ENCODE data around the gene DNAH17. TPM values are rescaled to one million over a fixed set of nuclear protein-coding genes. Genes with fewer than 3 reads are reported as not detected.

The DNAH17 gene
- polyA plus RNA-seq, 1 of the 3 experiments (the other 2 are of a cell fraction): not detected

- H3F3A ChIP-seq (replicated peaks; ENCODE audit: insufficient read depth): peaks cover 46% of the 10 kb centered on the region
- ChIA-PET CTCF (interaction anchor here (0.6 to 1.7 kb wide), 6 partner anchors 16 to 320 kb away, joined by 3 to 4 read pairs (median 4); no protein-coding TSS in a partner anchor), POLR2A (no interaction called here)
- peaks cover 10 to 44% of the 10 kb centered on the region in 2 experiments; a peak in 3 of 4 replicates for H3K4me1 ChIP-seq (ENCODE audit: control insufficient read depth in 1 of 2, insufficient read depth in 2 of 2, low read depth in 1 of 2, low read length in 1 of 2)
- 90% methylated on average over 10 of the region's 10 CpGs for WGBS (ENCODE audit: low lambda C conversion rate)
- TF ChIP-seq CHD2 (IDR thresholded peaks at IDR 0.05; ENCODE audit: low read length, partially characterized antibody) (no peak), TEAD4 (IDR thresholded peaks at IDR 0.05; ENCODE audit: borderline replicate concordance, insufficient read depth) (no peak), FOXM1 (IDR thresholded peaks at IDR 0.05; ENCODE audit: low read depth) (no peak), EZH2phosphoT487 (IDR thresholded peaks at IDR 0.05; ENCODE audit: borderline replicate concordance, low read depth) (no peak), MEF2A (IDR thresholded peaks at IDR 0.05; ENCODE audit: borderline replicate concordance, low read depth) (no peak), RFX5 (IDR thresholded peaks at IDR 0.05; ENCODE audit: low read length) (no peak), YY1 (IDR thresholded peaks at IDR 0.05; ENCODE audit: low read depth) (no peak), FOXJ3 (CRISPR knock-in tag; IDR thresholded peaks at IDR 0.05) (no peak), ELF1 (IDR thresholded peaks at IDR 0.05) (no peak), FOSL2 (IDR thresholded peaks at IDR 0.05; ENCODE audit: borderline replicate concordance, low read depth) (no peak), RCOR1 (IDR thresholded peaks at IDR 0.05; ENCODE audit: low read length) (no peak), GABPA (IDR thresholded peaks at IDR 0.05; ENCODE audit: low read depth) (no peak), TAF1 (IDR thresholded peaks at IDR 0.05; ENCODE audit: borderline replicate concordance, low read depth, low read length) (no peak), GATA2 (CRISPR knock-in tag; IDR thresholded peaks at IDR 0.05) (no peak), NFIC (IDR thresholded peaks at IDR 0.05; ENCODE audit: borderline replicate concordance) (no peak), SMC3 (IDR thresholded peaks at IDR 0.05; ENCODE audit: low read depth, low read length) (no peak)
- TF ChIP-seq, protein P1, sequence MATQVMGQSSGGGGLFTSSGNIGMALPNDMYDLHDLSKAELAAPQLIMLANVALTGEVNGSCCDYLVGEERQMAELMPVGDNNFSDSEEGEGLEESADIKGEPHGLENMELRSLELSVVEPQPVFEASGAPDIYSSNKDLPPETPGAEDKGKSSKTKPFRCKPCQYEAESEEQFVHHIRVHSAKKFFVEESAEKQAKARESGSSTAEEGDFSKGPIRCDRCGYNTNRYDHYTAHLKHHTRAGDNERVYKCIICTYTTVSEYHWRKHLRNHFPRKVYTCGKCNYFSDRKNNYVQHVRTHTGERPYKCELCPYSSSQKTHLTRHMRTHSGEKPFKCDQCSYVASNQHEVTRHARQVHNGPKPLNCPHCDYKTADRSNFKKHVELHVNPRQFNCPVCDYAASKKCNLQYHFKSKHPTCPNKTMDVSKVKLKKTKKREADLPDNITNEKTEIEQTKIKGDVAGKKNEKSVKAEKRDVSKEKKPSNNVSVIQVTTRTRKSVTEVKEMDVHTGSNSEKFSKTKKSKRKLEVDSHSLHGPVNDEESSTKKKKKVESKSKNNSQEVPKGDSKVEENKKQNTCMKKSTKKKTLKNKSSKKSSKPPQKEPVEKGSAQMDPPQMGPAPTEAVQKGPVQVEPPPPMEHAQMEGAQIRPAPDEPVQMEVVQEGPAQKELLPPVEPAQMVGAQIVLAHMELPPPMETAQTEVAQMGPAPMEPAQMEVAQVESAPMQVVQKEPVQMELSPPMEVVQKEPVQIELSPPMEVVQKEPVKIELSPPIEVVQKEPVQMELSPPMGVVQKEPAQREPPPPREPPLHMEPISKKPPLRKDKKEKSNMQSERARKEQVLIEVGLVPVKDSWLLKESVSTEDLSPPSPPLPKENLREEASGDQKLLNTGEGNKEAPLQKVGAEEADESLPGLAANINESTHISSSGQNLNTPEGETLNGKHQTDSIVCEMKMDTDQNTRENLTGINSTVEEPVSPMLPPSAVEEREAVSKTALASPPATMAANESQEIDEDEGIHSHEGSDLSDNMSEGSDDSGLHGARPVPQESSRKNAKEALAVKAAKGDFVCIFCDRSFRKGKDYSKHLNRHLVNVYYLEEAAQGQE (IDR thresholded peaks at IDR 0.05; ENCODE audit: low read depth, low read length): no peak
- no peak for DNase-seq
- no peak overlapping the region for H3K9ac ChIP-seq
- no peak overlapping the region for H2AFZ ChIP-seq (ENCODE audit: low read depth)
- no peaks in the 10 kb centered on the region for H3K36me3 ChIP-seq (replicated peaks in 1 of 2; ENCODE audit: control insufficient read depth in 1 of 2, insufficient read depth in 2 of 2, low read length in 1 of 2)
- no peak overlapping the region for H3K27ac ChIP-seq (ENCODE audit: low read depth in 2 of 2, low read length in 1 of 2)
- no peaks in the 10 kb centered on the region for H3K27me3 ChIP-seq (ENCODE audit: insufficient read depth)
- peaks cover 97% of the 10 kb centered on the region for H4K20me1 ChIP-seq (ENCODE audit: insufficient read depth)
- H3K79me2 ChIP-seq (ENCODE audit: insufficient read depth): peaks cover 100% of the 10 kb centered on the region
- H3K9me2 ChIP-seq: no peaks in the 10 kb centered on the region
- H3K4me3 ChIP-seq (ENCODE audit: low read depth in 2 of 2, low read length in 1 of 2): no peak overlapping the region
- no peaks in the 10 kb centered on the region for H3K9me3 ChIP-seq
- no peak overlapping the region for H3K4me2 ChIP-seq
These were observed 188.9 kb downstream of the DNAH17 start for GRCh38 chr17:78387977-78388941.

Measured in SK-N-SH (cell line).